ENCODE data around the gene RBCK1.

The RBCK1 gene

DNA sequence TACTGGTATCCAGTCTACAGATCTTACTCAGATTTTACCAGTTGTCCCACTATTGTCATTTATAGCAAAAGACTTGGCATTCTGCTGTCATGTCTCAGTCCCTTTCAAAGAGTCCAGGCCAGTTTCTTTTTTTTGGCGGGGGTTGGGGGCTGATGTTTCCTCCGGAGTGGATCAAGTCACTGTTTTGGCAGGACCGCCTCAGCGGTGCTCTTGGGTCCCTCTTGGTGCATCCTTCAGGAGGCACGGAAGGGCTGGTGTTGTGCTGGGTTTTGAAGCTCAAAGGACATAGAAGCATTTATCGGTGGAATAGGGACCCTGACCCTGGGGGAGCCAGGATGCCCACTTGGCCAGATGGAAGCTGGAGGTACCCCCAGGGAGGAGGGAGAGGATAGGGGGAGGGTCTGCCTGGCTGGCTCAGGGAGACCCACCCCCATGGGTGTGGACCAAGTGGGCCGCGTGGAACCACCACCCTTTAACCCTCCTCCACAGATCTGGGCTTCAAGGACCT, 10.8 kb downstream of the RBCK1 start:
- DNase-seq (ENCODE audit: low read depth), result no peak

- DNase-seq (ENCODE audit: low read depth), result no peak
Measured at GRCh38 chr20:419556-420165, 11.6 kb downstream of the RBCK1 start.

GRCh38 chr20:420166-420620, 12.1 kb downstream of the RBCK1 start:
- DNase-seq (ENCODE audit: low read depth), result no peak

GRCh38 chr20:420721-421574, 12.8 kb downstream of the RBCK1 start:
- DNase-seq (ENCODE audit: low read depth), result no peak

- no peak for DNase-seq (ENCODE audit: low read depth)
Measured at GRCh38 chr20:421685-422250, 13.7 kb downstream of the RBCK1 start.

GRCh38 chr20:426566-426965, 18.5 kb downstream of the RBCK1 start:
- DNase-seq (ENCODE audit: low read depth), result no peak

DNA sequence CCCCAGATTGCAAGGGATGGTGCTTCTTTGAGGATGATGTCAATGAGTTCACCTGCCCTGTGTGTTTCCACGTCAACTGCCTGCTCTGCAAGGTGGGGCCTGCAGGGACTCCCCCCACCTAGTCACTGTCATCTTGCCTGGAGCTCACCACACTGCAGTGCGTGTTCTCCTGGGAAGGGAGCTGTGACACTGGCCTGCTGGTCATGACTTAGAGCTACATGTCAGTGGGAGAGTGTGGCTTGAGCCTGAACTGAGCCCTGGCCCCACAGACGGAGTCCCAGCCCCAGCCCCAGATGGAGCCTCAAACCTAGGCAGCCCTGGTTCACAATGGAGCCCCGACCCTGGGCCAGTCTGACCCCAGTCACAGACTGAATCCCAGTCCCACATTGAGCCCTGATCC, 19.3 kb downstream of the RBCK1 start:
- no peak for DNase-seq (ENCODE audit: low read depth)

DNA sequence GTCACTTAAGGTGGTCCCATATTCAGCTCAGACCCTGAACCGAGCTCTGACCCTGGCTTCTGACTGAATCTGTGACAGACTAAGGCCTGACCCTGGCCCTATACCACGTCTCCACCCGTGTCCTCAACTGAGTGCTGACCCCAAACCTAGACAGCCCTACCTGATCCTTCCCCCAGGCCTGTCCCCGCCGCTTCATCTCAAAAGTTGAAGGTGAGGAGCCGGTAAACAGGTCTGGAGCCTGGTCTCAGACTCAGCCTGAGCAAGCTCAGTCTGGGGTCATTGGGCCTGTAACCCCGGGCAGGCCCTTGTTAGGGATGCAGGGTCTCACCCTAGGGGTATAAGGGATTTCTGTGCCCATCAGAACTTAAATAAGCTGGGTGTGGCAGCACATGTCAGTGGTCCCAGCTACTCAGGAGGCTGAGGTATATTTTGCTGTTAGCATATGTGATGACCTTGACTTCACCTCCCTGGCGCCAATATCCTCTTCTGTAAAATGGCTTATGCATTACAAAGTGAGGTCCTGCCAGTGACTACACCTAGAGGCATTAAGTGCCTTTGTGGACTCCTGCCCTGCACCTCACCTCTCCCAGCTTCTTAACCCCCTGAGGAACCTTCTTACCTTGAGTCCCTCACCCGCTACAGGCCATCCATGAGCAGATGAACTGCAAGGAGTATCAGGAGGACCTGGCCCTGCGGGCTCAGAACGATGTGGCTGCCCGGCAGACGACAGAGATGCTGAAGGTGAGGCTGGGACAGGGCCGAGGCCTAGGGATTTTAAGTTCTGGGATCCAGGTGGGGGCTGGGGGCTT, 20.0 kb downstream of the RBCK1 start:
- no peak for DNase-seq (ENCODE audit: low read depth)

DNA sequence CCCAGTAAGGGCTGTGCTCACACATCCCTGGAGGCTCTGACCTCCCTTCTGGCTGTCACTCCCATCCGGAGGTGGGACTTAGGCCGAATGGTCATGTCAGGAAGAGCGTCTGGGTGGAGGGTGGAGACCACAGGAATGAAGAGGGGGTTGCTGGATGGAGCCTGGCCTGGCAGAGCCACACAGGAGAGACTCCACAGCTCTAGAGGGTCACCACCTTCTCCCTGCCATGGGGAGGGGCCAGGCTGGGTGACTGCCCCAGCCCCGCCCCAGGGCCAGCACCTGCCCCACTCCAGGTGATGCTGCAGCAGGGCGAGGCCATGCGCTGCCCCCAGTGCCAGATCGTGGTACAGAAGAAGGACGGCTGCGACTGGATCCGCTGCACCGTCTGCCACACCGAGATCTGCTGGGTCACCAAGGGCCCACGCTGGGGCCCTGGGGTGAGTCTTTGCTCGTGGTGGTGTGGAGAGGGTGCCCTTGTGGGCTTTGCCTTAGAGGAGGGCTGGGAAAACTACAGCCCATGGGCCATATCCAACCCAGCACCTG, 20.6 kb downstream of the RBCK1 start:
- DNase-seq (ENCODE audit: low read depth), result no peak

DNA sequence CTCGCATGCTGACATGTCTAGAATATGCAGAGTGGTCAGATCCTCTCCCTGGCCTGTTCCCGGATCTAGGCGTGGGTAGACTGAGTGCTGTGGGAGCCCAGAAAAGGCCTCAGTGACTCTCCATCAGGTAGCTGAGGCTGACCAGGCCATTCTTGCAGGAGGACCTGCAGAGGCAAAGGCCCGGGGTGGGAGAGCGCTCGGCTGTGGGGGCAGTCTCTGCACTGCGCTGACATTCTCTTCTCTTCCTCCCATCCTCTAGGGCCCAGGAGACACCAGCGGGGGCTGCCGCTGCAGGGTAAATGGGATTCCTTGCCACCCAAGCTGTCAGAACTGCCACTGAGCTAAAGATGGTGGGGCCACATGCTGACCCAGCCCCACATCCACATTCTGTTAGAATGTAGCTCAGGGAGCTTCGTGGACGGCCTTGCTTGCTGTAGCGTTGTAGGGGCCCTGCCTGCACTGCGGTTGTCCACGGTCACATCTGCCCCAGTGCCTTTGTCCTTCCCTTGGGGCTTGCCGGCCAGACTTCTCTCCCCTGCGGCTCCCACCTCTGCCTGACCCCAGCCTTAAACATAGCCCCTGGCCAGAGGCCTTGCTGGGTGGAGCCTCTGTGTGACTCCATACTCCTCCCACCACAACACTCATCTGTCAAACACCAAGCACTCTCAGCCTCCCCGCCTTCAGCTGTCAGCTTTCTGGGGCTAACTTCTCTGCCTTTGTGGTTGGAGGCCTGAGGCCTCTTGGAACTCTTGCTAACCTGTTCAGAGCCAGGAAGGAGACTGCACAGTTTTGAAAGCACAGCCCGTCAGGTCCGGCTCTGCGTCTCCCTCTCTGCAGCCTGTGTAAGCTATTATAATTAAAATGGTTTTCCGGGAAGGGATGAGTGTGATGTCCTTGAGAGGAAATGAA, 22.2 kb downstream of the RBCK1 start:
- no peak for DNase-seq (ENCODE audit: low read depth)

- DNase-seq (ENCODE audit: low read depth), result no peak
Measured at GRCh38 chr20:431012-431904, 23.2 kb downstream of the RBCK1 start.

GRCh38 chr20:432208-432607, 24.1 kb downstream of the RBCK1 start:
- DNase-seq (ENCODE audit: low read depth), result no peak

DNA sequence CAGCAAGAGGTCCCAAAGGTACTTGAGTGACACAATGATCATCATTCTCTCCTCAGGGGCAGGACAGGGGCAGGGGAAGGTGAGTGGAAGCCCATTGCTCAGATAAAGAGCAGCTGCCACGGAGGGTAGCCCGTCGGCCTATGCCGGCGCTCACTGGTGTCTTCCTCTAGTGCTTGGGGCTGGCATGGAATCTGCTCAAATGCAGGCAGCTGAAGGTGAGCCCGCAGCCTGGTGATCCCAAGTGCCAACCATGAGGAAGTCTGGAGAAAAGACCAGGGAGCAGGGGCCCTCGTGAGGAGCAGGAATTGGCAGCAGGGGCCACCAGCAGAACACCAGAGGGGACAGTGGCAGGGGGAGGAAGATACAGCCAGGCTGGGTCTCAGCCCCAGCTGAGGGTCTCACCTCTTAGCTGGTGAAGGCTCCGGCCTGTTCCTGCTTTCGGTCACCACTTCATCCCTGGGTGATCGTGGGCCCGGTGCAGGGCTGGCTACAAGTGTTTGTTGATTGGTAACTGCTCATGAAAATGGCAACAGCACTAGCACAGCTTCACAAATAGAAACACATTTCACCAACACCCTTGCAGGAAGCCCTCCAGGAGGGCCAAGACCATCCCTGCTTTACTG, 24.7 kb downstream of the RBCK1 start:
- DNase-seq (ENCODE audit: low read depth), result no peak

GRCh38 chr20:433300-433975, 25.3 kb downstream of the RBCK1 start:
- no peak for DNase-seq (ENCODE audit: low read depth)

DNA sequence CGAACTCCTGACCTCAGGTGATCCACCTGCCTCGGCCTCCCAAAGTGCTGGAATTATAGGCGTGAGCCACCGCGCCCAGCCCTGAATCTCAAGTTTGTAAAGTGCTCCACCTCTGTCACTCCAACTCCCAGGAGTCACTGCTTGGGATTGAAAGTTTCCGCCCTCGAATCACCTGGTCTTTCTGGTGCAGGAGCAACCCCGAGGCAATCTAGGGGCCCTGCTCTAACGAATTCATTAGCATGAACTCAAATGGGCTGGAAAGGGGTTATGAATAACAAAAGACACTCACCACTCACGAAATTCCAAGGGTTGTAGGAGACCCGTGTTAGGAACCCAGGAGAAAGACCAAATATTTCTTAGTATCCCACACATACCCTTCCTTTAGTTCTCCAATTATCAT, 26.1 kb downstream of the RBCK1 start:
- DNase-seq (ENCODE audit: low read depth), result no peak

GRCh38 chr20:434661-435419, 26.7 kb downstream of the RBCK1 start:
- no peak for DNase-seq (ENCODE audit: low read depth)

DNA sequence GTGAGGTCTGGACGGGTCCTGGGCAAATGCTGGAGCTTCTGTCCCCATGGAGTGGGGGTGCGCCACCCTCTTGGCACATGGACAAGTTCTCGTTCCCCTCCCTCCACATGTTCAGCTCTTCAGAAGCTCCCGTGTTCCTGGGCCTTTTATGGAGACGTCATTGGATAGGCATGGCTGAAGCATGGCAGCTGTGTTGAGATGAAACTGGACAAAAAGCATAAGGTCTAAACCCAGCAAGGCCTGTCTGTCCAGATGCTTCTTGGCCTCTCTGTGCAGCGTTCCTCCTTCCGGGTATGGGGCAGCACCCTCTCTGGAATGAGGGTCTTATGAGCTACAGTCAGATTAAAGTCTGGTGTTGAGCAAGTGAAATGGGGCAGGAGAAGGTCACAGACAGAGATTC, 27.5 kb downstream of the RBCK1 start:
- no peak for DNase-seq (ENCODE audit: low read depth)

DNA sequence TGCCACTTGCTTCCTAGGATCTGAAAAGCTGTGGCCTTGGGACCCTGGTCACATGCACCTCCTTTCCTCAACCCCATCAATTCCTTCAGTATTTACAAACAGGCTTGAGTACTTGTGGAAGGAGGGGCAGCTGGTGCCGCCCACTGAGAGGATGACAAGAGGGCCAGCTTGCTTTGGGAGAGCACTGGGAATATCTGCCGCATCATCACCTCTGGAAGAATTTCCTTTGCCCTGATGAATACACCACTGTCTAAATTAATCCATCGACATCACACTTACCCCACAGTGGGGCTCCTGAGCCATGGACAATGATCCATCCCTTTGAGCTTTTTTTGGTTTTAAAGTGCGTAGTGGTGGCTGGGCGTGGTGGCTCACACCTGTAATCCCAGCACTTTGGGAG, 28.4 kb downstream of the RBCK1 start:
- DNase-seq (ENCODE audit: low read depth), result no peak
